ENCODE results near the gene IFNG-AS1.

The IFNG-AS1 gene

DNA sequence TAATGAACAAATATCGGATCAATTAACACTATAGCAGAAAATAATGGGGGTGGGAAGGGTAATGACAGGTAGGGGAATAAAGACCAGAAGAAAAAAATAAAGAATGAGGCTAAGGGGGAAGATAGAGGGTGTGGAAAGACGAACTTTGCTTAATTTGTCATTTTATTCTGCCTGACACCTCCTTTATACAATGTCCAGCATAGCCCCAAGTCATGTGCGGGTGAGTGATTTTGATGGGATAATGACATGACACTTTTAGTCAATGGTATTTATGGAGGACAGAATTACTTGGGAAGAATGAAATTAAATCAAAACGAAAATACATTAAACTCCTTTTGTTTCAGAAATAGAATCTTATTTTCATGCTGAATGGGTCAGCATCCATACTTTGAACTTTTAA, 20.5 kb upstream of the IFNG-AS1 start:
- Histone ChIP-seq H4K91ac (ENCODE audit: low read depth, low read length, poor library complexity) (no peak overlapping the region), H2AFZ (ENCODE audit: low read length) (no peak overlapping the region), H2BK12ac (ENCODE audit: low read length) (no peak overlapping the region), H2AK5ac (ENCODE audit: low read depth, low read length) (no peak overlapping the region), H3K27ac (replicated peaks; ENCODE audit: low read length) (no peak overlapping the region), H2BK120ac (ENCODE audit: low read depth, low read length) (no peak overlapping the region), H3K4ac (ENCODE audit: low read length) (no peak overlapping the region), H3K14ac (ENCODE audit: low read length) (no peak overlapping the region), H3K9ac (ENCODE audit: low read depth, low read length, poor library complexity) (no peak overlapping the region), H3K9me3 (replicated peaks in 1 of 2; ENCODE audit: control insufficient read depth in 2 of 2, insufficient read depth in 1 of 2, low read depth in 1 of 2, low read length in 2 of 2) (no peaks in the 10 kb centered on the region), H3K36me3 (replicated peaks in 1 of 2; ENCODE audit: control insufficient read depth in 2 of 2, insufficient read depth in 2 of 2, low read length in 2 of 2) (no peaks in the 10 kb centered on the region), H3K18ac (ENCODE audit: low read length) (no peak overlapping the region), H4K8ac (ENCODE audit: low read depth, low read length) (no peak overlapping the region), H2BK15ac (ENCODE audit: low read length) (no peak overlapping the region), H3K4me1 (ENCODE audit: control insufficient read depth in 2 of 2, insufficient read depth in 1 of 2, low read depth in 1 of 2, low read length in 2 of 2) (peaks cover 0 to 1% of the 10 kb centered on the region in 2 donors), H3K4me3 (ENCODE audit: low read length in 2 of 2) (no peak overlapping the region), H3K4me2 (ENCODE audit: insufficient read depth, low read length, poor library complexity, severe bottlenecking) (no peak overlapping the region), H3K23ac (ENCODE audit: low read depth, low read length, poor library complexity) (no peak overlapping the region), H2BK5ac (ENCODE audit: low read length) (no peak overlapping the region), H3K79me1 (ENCODE audit: low read depth, low read length) (no peaks in the 10 kb centered on the region), H3K27me3 (ENCODE audit: control insufficient read depth in 3 of 3, insufficient read depth in 3 of 3, low read depth in 1 of 3, low read length in 3 of 3) (no peaks in the 10 kb centered on the region)
- no CpG with 5 or more reads among the region's 4 CpGs for WGBS, 2 donors (ENCODE audit: extremely low coverage in 2 of 2, insufficient read length in 2 of 2, insufficient replicate concordance in 1 of 2)
- DNase-seq (ENCODE audit: low spot score): no peak

DNA sequence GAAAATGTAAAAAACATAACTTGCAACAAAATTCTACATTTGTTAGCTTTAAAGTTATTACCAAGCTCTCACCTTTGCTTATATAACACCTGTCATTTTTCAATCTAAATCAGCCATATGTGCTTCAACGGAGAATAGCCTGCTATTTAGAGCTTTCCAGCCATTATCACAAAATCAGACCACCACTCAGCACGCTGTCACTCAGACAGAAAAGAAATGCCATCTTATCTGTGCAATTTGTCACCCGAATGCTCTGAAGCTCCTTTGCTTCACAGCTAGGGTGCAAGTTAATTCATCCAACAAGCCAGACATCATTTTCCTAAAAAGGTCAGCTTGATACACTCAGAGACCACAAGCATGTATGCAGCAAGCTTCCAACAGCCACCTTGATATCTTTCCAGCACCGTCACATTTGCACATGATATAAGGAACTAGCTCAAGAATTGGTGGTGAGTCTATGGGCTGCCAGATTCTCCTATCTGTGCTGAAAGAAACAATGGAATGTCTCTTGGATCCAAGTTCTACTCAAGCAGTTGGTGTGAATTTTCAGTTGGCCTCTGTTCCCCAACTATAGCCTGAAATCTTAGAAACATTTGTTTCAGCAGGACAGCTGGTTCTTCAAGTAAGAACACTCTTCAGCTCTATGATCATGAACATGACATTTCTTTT, 20.0 kb upstream of the IFNG-AS1 start:
- WGBS, 2 donors (ENCODE audit: extremely low coverage in 2 of 2, insufficient read length in 2 of 2, insufficient replicate concordance in 1 of 2): no CpG with 5 or more reads among the region's 4 CpGs
- Histone ChIP-seq H2BK5ac (ENCODE audit: low read length) (no peak overlapping the region), H2BK15ac (ENCODE audit: low read length) (no peak overlapping the region), H3K14ac (ENCODE audit: low read length) (no peak overlapping the region), H3K4me3 (ENCODE audit: low read length in 2 of 2) (no peak overlapping the region), H2BK120ac (ENCODE audit: low read depth, low read length) (no peak overlapping the region), H3K18ac (ENCODE audit: low read length) (no peak overlapping the region), H3K4me1 (ENCODE audit: control insufficient read depth in 2 of 2, insufficient read depth in 1 of 2, low read depth in 1 of 2, low read length in 2 of 2) (peaks cover 0 to 1% of the 10 kb centered on the region in 2 donors), H2AK5ac (ENCODE audit: low read depth, low read length) (no peak overlapping the region), H4K91ac (ENCODE audit: low read depth, low read length, poor library complexity) (no peak overlapping the region), H3K23ac (ENCODE audit: low read depth, low read length, poor library complexity) (no peak overlapping the region), H3K79me1 (ENCODE audit: low read depth, low read length) (no peaks in the 10 kb centered on the region), H2BK12ac (ENCODE audit: low read length) (no peak overlapping the region), H2AFZ (ENCODE audit: low read length) (no peak overlapping the region), H3K4ac (ENCODE audit: low read length) (no peak overlapping the region), H3K4me2 (ENCODE audit: insufficient read depth, low read length, poor library complexity, severe bottlenecking) (no peak overlapping the region), H3K27me3 (ENCODE audit: control insufficient read depth in 3 of 3, insufficient read depth in 3 of 3, low read depth in 1 of 3, low read length in 3 of 3) (no peaks in the 10 kb centered on the region), H3K36me3 (replicated peaks in 1 of 2; ENCODE audit: control insufficient read depth in 2 of 2, insufficient read depth in 2 of 2, low read length in 2 of 2) (no peaks in the 10 kb centered on the region), H3K27ac (replicated peaks; ENCODE audit: low read length) (no peak overlapping the region), H3K9me3 (replicated peaks in 1 of 2; ENCODE audit: control insufficient read depth in 2 of 2, insufficient read depth in 1 of 2, low read depth in 1 of 2, low read length in 2 of 2) (no peaks in the 10 kb centered on the region), H3K9ac (ENCODE audit: low read depth, low read length, poor library complexity) (no peak overlapping the region), H4K8ac (ENCODE audit: low read depth, low read length) (no peak overlapping the region)
- no peak for DNase-seq (ENCODE audit: low spot score)

DNA sequence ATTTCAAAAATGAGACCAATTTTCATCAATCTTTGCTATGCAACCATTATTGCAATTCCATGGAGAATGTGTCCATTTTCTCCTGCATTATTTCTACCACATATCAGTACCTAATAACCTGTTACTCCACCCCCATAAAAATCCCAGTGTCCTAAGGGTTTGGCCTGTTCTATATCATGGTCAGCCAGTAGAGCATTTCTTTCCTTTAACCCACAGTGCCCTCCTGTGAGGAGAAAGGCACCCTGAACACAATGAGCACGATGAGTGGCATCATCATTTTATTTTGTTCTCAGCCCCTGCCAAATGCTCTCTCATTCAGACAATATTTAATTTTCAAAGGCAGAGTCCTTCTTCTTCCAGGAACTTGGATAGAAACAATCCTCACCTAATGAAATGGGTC, 11.6 kb upstream of the IFNG-AS1 start:
- no peak overlapping the region for H4K91ac ChIP-seq (ENCODE audit: low read depth, low read length, poor library complexity)
- no peak overlapping the region for H3K4me3 ChIP-seq (ENCODE audit: low read length in 2 of 2)
- H2AFZ ChIP-seq (ENCODE audit: low read length): no peak overlapping the region
- H3K27ac ChIP-seq (replicated peaks; ENCODE audit: low read length): no peak overlapping the region
- no peak overlapping the region for H2BK12ac ChIP-seq (ENCODE audit: low read length)
- H2AK5ac ChIP-seq (ENCODE audit: low read depth, low read length): no peak overlapping the region
- H3K9ac ChIP-seq (ENCODE audit: low read depth, low read length, poor library complexity): no peak overlapping the region
- peaks cover 0 to 2% (median 0%) of the 10 kb centered on the region in 3 experiments for H3K27me3 ChIP-seq (ENCODE audit: control insufficient read depth in 3 of 3, insufficient read depth in 3 of 3, low read depth in 1 of 3, low read length in 3 of 3)
- H3K18ac ChIP-seq (ENCODE audit: low read length): no peak overlapping the region
- H3K23ac ChIP-seq (ENCODE audit: low read depth, low read length, poor library complexity): no peak overlapping the region
- H3K4ac ChIP-seq (ENCODE audit: low read length): no peak overlapping the region
- no peak overlapping the region for H3K4me2 ChIP-seq (ENCODE audit: insufficient read depth, low read length, poor library complexity, severe bottlenecking)
- H2BK5ac ChIP-seq (ENCODE audit: low read length): no peak overlapping the region
- H2BK15ac ChIP-seq (ENCODE audit: low read length): no peak overlapping the region
- no peak for DNase-seq (ENCODE audit: low spot score)
- no peaks in the 10 kb centered on the region for H3K79me1 ChIP-seq (ENCODE audit: low read depth, low read length)
- no peaks in the 10 kb centered on the region for H3K9me3 ChIP-seq (replicated peaks in 1 of 2; ENCODE audit: control insufficient read depth in 2 of 2, insufficient read depth in 1 of 2, low read depth in 1 of 2, low read length in 2 of 2)
- H3K14ac ChIP-seq (ENCODE audit: low read length): no peak overlapping the region
- H4K8ac ChIP-seq (ENCODE audit: low read depth, low read length): no peak overlapping the region
- H2BK120ac ChIP-seq (ENCODE audit: low read depth, low read length): no peak overlapping the region
- no peaks in the 10 kb centered on the region for H3K36me3 ChIP-seq (replicated peaks in 1 of 2; ENCODE audit: control insufficient read depth in 2 of 2, insufficient read depth in 2 of 2, low read length in 2 of 2)
- WGBS, 2 donors (ENCODE audit: extremely low coverage in 2 of 2, insufficient read length in 2 of 2, insufficient replicate concordance in 1 of 2): no CpG with 5 or more reads among the region's 1 CpG
- H3K4me1 ChIP-seq (ENCODE audit: control insufficient read depth in 2 of 2, insufficient read depth in 1 of 2, low read depth in 1 of 2, low read length in 2 of 2): peaks cover 0 to 3% of the 10 kb centered on the region in 2 donors

DNA sequence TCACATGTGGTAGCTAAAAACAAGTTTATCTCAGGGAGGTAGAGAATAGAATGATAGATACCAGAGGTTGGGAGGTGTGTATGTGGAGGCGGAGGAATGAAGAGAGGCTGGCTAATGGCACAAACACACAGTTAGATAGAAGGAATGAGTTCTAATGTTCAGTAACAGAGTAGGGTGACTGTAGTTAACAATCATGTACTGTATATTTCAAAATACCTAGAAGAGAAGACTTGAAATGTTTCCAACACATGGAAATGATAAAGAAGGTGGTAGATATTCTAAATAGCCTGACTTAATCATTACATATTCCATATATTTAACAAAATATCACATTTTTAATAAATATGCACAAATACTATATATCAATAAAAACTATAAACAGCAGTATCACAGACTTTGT, 8.9 kb upstream of the IFNG-AS1 start:
- Histone ChIP-seq H3K14ac (ENCODE audit: low read length) (no peak overlapping the region), H3K27ac (replicated peaks; ENCODE audit: low read length) (no peak overlapping the region), H2AK5ac (ENCODE audit: low read depth, low read length) (no peak overlapping the region), H3K23ac (ENCODE audit: low read depth, low read length, poor library complexity) (no peak overlapping the region), H3K9ac (ENCODE audit: low read depth, low read length, poor library complexity) (no peak overlapping the region), H2BK5ac (ENCODE audit: low read length) (no peak overlapping the region), H4K8ac (ENCODE audit: low read depth, low read length) (no peak overlapping the region), H3K9me3 (replicated peaks in 1 of 2; ENCODE audit: control insufficient read depth in 2 of 2, insufficient read depth in 1 of 2, low read depth in 1 of 2, low read length in 2 of 2) (no peaks in the 10 kb centered on the region), H2BK120ac (ENCODE audit: low read depth, low read length) (no peak overlapping the region), H2BK12ac (ENCODE audit: low read length) (no peak overlapping the region), H3K27me3 (ENCODE audit: control insufficient read depth in 3 of 3, insufficient read depth in 3 of 3, low read depth in 1 of 3, low read length in 3 of 3) (peaks cover 0 to 2% (median 0%) of the 10 kb centered on the region in 3 experiments), H4K91ac (ENCODE audit: low read depth, low read length, poor library complexity) (no peak overlapping the region), H3K4ac (ENCODE audit: low read length) (no peak overlapping the region), H3K4me3 (ENCODE audit: low read length in 2 of 2) (no peak overlapping the region), H3K18ac (ENCODE audit: low read length) (no peak overlapping the region), H3K4me1 (ENCODE audit: control insufficient read depth in 2 of 2, insufficient read depth in 1 of 2, low read depth in 1 of 2, low read length in 2 of 2) (peaks cover 0 to 3% of the 10 kb centered on the region in 2 donors), H3K4me2 (ENCODE audit: insufficient read depth, low read length, poor library complexity, severe bottlenecking) (no peak overlapping the region), H2AFZ (ENCODE audit: low read length) (no peak overlapping the region), H2BK15ac (ENCODE audit: low read length) (no peak overlapping the region), H3K79me1 (ENCODE audit: low read depth, low read length) (no peaks in the 10 kb centered on the region), H3K36me3 (replicated peaks in 1 of 2; ENCODE audit: control insufficient read depth in 2 of 2, insufficient read depth in 2 of 2, low read length in 2 of 2) (no peaks in the 10 kb centered on the region)
- no CpG with 5 or more reads among the region's 1 CpG for WGBS, 2 donors (ENCODE audit: extremely low coverage in 2 of 2, insufficient read length in 2 of 2, insufficient replicate concordance in 1 of 2)
- no peak for DNase-seq (ENCODE audit: low spot score)
